Kidney tubule cell (primary cell): Measurements from ENCODE around the gene HIF1A.
A peak's percentile ranks its signal among the peaks of the same experiment; 100 is the strongest.
"Not testable (repeated sequence)": the region's sequence is repeated elsewhere in the genome, so short reads cannot be mapped to it uniquely, and the experiment has no call there.

Source experiments
- DNase-seq: peaks from one replicate; pipeline ENCODE4 v3.0.0-alpha.2; 2018; ENCODE audit warnings: low spot score

The HIF1A gene

DNA sequence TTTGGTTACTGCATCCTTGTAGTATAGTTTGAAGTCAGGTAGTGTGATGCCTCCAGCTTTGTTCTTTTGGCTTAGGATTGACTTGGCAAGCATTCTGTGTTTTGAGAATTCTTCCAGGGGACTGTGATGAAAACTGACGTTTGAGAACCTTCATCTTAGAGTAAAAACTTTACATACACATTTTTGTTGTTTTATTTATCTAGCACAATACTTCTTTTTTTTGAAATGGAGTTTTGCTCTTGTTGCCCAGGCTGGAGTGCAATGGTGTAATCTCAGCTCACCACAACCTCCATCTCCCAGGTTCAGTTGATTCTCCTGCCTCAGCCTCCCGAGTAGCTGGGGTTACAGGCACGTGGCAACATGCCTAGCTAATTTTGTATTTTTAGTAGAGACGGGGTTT lies 13.4 kb downstream of the HIF1A start:
- not testable (repeated sequence) for DNase-seq

DNA sequence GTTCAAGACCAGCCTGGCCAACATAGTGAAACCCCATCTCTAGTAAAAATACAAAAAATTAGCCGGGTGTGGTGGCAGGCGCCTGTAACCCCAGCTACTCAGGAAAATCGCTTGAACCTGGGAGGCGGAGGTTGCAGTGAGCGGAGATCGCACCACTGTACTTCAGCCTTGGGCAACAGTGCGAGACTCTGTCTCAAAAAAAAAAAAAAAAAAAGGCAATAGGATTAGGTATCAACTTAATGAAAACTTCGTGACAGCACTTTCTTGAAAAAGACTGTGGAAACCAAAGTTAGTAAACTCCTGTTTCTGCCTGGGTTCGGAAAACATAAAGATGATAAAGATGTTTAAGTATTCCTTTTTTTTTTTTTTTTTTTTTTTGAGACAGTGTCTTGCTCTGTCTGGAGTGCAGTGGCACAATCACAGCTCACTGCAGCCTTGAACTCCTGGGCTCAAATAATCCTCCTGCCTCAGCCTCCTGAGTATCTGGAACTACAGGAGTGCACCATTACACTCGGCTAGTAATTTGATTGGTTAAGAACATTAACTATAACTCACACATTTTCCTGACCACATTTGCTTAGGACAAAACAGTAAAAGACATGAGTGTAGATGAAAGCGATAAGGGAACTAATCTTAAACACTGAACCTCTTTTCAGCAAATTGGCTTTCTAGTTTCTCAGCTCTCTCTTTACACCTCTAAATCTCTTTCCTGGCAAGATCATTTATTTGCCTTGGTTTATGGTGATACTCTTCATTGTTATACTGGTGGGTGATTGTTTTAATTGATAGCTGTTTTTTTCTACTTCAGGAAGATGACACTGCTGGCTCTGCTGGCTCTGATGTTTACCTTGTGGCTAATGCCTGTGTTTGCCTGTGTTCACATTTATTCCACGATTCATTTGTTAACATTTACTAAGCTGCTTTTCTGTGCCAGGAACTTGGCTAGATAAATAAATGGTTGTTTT lies 15.8 kb downstream of the HIF1A start:
- no peak for DNase-seq

DNA sequence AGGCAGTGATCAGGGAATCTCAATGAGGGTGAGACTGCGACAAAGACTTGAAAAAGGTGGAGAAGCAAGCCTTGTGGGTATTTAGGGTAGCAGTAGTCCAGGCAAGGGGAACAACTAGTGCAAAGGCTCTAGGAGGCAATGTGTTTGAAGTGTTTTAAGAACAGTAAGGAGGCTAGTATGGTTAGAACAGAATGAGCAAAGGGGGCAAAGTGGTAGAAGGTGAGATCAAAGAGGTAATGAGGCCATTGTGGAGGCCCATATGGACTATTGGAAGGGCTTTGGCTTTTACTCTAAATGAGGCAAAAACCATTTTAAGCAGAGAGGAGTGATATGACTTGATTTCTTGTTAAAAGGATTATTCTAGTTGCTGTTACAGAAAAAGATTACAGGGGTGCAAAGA lies 16.8 kb downstream of the HIF1A start:
- DNase-seq, result no peak

DNA sequence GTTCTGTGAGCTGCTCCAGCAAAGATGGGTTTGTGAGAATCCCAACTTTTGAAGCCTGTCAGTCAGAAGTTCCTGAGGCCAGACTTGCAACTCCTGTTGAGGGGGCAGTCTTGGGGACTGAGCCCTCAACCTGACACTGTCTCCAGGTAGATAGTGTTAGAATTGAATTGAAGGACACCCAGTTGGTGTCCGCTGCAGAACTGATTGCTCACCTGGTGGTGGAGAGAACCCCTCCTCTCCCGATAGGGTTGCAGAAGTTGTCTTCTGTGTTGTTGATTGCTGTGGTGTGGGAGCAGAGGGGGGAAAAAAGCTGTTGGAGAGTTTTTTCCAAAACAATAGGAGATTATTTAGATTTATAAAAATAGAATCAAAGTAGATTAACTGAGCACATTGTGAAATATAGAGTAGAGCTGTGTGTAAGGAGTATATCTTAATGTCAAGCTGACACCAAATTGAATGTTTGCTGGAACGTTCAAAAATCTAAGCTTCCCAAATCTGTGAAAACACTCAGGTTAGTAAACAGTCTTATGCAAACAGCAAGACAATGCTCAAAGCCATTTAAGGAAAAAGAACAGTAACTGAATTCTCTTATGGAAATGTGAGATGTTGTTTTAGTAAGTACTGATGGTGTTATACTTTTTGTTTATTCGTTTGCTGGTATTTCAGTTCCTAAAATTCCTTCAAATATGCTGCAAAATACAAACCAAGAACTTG lies 18.6 kb downstream of the HIF1A start:
- DNase-seq, result no peak

DNA sequence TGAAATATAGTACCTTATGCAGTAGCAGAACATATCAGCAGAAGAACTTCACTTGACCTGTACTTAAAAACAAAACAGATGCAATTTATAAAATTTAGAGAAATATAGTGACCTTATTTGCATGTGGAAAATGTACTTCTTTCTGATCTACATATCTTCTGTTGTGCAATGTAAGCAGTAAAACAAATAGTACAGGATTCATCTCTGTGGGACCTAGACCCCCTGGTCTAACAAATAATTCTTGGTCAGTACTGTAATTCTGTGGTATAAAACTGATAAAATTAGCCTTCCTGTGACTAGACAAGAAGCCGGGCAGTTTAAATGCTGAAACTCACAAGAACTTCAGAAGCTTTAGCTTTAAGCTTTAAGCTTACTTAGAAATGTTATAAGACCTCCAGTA lies 21.6 kb downstream of the HIF1A start:
- DNase-seq, result no peak

DNA sequence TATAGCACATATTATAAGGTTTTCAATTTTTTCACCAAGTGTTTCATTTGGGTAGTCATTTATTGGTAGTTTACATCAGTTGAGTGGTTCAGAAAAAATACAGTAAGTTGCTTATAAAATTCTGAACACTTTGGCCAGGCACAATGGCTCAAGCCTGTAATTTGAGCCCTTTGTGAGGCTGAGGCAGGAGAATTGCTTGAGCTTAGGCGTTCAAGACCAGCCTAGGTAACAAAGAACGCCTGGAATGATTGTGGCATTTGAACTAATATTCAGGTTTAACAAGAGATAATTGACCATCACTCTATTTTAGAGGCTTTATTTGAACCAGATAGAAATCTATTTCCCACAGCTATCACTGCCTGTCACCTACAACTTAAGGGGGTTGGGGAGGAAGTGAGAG lies 22.7 kb downstream of the HIF1A start:
- no peak for DNase-seq

DNA sequence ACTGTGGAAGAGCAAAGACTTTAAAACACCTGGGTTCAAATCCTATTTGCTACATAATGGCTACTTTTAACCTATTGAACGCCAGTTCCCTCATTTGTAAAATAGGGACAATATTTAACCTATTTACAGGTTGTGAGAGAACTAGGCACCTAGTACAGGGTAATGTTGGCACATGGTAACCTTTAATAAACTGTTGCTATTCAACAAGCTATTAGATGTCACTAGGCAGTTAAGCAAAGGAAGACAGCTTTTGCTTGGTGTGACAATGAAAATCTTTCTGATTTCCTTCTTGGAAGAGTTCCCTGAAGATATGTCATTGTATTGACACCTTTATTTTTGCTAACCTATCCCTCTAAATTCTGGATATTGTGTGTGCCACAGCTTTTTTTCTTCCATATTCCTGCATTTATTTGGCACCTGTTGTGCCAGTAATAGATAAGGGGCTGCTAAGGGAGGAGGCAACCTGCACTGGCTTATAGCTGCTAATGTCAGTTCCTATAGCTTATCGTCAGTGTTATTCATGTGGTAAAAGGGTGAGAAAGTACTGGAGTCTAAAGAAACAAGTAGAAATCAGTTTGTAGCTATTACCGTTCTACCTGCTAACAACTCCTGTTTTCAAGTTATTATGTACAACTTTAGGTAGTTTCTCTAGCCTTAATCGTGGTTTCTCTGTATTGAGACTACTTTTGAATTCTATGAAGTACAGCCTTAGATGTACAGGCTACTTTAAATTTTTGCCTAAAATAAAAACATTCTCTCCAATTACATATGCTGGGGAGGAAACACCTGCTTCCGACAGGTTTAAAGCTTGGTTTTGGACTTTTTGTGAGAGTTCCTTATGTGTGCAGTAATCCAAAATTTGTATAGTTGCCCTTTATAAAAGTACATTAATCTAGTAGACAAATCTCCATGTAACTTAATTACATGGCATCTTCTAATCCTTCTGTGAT lies 24.3 kb downstream of the HIF1A start:
- no peak for DNase-seq

DNA sequence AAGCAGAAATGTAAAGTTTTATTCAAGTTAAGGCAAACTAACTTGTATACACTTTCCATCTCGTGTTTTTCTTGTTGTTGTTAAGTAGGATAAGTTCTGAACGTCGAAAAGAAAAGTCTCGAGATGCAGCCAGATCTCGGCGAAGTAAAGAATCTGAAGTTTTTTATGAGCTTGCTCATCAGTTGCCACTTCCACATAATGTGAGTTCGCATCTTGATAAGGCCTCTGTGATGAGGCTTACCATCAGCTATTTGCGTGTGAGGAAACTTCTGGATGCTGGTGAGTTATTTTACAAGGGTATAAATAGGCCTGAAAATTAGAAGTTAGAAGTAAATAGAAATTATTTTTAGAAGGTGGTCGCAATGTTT lies 25.0 kb downstream of the HIF1A start:
- no peak for DNase-seq

DNA sequence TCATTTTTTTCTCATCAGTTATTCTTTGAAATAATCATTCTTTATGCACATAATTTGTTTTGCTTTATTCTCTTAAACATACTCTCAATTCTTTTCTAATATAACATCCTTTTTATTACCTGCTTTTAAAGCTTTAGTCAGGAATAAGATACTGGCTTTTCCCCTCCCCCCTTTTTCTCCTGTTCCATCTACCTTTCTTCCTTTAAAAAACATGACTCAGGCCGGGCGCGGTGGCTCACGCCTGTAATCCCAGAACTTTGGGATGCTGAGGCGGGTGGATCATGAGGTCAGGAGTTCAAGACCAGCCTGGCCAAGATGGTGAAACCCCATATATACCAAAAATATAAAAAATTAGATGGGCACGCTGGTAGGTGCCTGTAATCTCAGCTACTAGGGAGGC lies 25.4 kb downstream of the HIF1A start:
- DNase-seq, result no peak

DNA sequence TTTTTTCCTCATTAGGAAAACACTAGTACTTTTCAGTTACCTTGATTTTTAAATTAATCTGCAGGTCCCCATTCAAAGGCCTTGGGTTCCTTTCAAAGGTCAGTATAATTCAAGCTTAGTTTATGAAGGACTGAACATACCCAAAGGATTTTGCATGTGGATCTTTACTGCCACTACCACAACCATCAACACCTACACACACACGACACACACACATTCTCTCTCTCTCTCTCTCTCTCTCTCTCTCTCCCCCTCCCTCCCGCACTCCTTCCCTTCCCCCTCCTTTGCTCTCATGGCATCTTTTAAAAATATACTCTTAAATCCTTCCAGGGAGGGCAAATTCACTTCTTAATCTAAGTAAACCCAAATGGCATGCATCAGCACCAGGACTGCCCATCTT lies 28.8 kb downstream of the HIF1A start:
- DNase-seq, result no peak

DNA sequence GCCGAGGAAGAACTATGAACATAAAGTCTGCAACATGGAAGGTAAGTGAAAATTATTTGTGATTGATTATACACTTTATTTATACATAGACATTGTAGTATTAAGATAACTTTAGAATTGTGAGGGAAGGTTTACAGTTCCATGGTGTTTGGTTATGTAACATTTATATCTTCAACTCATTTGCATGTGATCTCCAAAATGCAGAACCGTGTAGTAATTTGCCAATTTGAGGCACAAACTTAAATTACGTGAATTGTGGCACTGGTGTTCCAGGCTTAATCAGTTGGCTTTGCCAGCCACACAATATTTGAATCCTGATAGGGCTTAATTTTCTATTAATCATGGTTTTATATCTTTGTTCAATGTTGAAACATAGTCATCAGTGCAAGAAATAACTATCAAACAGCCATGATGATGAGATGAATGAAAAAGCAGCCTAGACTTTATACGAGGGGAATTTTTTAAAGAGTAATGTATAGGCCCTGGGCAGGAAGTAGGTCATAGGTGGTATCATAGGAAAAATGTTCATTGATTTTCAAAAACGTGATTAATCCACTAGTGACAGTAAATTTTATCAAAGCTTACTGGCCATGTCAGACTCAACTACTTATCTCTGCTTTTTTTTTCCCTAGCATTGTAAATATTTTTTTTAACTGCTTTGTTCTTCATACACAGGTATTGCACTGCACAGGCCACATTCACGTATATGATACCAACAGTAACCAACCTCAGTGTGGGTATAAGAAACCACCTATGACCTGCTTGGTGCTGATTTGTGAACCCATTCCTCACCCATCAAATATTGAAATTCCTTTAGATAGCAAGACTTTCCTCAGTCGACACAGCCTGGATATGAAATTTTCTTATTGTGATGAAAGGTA lies 31.7 kb downstream of the HIF1A start:
- no peak for DNase-seq

DNA sequence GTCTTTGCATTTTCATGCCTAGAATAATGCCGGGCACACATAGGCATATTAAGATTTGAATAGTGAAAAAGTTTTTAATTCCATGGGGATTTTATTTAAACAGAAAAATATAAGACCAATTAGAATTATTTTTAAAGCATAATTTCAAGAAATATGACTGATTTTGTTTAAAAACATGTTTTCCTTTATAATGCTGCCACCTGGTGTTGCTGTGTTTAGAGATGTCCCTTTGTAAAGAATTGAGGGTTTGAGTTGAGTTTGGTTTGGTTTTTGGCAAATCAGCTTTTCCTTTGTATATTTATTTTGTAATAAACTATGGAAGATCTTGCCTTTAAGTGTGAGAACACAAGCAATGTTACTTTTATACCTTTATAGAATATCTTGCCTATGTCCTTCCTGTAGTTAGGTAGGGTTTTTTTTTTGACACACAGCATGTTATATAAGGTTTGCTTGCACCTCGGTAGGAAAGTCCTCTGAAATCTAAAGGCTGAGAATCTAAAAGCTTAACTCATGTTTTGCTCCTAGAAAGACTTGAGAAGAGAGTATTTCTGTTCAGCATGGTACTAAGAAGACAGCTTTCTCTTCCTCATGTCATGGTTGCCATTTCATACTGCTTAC lies 35.6 kb downstream of the HIF1A start:
- no peak for DNase-seq

DNA sequence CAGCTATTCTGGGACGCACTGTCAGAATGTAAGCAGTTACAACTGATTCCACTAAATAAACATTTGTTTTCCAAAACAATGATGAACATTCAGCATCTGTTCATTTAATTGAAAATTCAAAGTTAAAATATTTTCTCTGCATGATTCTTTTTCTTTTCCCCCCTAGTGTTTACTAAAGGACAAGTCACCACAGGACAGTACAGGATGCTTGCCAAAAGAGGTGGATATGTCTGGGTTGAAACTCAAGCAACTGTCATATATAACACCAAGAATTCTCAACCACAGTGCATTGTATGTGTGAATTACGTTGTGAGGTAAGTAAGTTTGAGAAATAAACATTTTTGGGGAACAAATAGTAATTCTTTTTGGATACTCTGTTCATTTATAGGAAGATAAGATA lies 38.7 kb downstream of the HIF1A start:
- no peak for DNase-seq

DNA sequence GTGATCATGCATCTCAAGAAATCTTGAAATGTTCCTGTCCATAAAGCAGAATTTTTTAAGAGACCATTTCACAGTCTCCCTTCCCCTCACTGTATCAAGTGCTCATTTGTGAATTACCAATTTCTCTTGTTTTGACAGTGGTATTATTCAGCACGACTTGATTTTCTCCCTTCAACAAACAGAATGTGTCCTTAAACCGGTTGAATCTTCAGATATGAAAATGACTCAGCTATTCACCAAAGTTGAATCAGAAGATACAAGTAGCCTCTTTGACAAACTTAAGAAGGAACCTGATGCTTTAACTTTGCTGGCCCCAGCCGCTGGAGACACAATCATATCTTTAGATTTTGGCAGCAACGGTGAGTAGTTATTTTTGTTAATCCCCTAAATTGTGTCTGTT lies 41.4 kb downstream of the HIF1A start:
- no peak for DNase-seq

DNA sequence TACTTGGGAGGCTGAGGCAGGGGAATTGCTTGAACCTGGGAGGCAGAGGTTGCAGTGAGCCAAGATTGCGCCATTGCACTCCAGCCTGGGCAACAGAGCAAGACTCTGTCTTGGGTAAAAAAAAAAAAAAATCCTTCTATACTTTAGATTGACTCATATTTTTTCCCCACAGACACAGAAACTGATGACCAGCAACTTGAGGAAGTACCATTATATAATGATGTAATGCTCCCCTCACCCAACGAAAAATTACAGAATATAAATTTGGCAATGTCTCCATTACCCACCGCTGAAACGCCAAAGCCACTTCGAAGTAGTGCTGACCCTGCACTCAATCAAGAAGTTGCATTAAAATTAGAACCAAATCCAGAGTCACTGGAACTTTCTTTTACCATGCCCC lies 42.6 kb downstream of the HIF1A start:
- no peak for DNase-seq

DNA sequence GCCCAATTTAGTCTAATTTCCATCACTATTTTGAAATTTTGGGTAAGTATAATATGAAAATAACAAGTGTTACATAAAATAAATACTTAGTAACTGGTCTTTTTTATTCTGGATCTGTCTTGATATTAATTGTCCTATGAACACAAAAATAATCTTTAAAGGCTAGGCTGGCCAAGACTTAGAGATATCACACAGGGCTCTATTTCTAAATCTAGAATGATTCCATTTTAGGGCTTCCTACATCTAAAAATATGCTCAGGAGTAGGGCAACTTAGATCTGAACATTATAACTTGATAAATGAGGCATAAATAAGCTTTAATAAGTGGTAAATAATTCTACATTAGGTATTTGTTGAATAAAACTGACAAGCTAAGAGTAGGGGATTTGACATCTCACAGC lies 43.8 kb downstream of the HIF1A start:
- DNase-seq, result no peak

DNA sequence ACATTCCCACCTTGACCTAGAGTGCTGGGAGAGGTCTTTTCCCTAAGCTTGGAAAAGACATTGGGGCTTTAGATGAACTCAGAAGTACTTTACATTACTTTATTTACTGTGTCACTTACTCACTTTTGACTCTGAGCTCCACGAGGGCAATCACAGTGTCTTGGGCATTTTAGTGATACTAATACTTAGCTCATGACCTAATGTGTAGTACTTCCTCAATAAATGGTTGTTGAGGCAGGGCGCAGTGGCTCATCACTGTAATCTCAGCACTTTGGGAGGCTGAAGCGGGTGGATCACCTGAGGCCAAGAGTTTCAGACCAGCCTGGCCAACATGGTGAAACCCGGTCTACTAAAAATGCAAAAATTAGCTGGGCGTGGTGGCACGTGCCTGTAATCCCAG lies 47.1 kb downstream of the HIF1A start:
- DNase-seq, result no peak

DNA sequence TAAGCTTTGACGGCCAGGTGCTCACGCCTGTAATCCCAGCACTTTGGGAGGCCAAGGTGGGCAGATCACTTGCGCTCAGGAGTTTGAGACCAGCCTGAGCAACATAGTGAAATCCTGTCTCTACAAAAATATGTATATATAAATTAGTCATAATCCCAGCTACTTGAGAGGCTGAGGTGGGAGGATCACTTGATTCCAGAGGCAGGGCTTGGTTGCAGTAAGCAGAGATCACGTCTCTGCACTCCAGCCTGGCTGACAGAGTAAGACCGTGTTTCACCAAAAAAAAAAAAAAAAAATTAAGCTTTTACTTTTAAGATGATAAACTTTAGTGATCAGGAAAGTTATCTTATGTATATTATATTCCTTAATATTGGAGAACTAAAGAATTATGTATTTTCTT lies 48.9 kb downstream of the HIF1A start:
- no peak for DNase-seq

DNA sequence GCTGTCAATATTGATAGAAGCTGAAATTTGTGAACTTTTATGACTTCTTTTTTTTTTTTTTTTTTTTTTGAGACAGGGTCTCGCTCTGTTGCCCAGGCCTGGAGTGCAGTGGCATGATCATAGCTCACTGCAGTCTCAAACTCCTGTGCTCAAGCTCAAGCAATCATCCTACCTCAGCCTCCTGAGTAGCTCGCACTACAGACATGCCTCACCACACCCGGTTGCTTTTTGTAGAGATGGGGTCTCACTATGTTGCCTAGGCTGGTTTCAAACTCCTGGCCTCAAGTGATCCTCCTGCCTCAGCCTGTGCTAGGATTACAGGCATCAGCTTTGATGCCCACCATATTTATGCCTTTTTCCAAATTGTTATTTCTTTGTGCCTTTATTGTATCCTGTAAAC lies 51.0 kb downstream of the HIF1A start:
- peak; percentile 49 for DNase-seq

DNA sequence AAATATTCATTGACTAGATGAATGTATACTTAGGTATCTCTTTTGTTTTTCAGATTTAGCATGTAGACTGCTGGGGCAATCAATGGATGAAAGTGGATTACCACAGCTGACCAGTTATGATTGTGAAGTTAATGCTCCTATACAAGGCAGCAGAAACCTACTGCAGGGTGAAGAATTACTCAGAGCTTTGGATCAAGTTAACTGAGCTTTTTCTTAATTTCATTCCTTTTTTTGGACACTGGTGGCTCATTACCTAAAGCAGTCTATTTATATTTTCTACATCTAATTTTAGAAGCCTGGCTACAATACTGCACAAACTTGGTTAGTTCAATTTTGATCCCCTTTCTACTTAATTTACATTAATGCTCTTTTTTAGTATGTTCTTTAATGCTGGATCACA lies 51.6 kb downstream of the HIF1A start:
- no peak for DNase-seq

DNA sequence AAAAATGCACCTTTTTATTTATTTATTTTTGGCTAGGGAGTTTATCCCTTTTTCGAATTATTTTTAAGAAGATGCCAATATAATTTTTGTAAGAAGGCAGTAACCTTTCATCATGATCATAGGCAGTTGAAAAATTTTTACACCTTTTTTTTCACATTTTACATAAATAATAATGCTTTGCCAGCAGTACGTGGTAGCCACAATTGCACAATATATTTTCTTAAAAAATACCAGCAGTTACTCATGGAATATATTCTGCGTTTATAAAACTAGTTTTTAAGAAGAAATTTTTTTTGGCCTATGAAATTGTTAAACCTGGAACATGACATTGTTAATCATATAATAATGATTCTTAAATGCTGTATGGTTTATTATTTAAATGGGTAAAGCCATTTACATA lies 52.0 kb downstream of the HIF1A start:
- DNase-seq, result no peak
